Stimulated activated CD8-positive, alpha-beta memory T cell treated with anti-CD3 and anti-CD28 coated beads, Interleukin-2, amount 100 ng/mL, for 1 hour (primary cell): ENCODE results near the gene CELF2.

Experiments
- DNase-seq, 2 donors: peaks; one replicate each; pipeline ENCODE4 v3.0.0-alpha.2; 2020; ENCODE audit warnings: low read depth in 2 of 2

CELF2 gene

GRCh38 chr10:11004144-11005077 lies 13.3 kb upstream of the CELF2 start:
- DNase-seq, result no peak

GRCh38 chr10:11005725-11006427 lies 11.8 kb upstream of the CELF2 start:
- no peak for DNase-seq

DNA sequence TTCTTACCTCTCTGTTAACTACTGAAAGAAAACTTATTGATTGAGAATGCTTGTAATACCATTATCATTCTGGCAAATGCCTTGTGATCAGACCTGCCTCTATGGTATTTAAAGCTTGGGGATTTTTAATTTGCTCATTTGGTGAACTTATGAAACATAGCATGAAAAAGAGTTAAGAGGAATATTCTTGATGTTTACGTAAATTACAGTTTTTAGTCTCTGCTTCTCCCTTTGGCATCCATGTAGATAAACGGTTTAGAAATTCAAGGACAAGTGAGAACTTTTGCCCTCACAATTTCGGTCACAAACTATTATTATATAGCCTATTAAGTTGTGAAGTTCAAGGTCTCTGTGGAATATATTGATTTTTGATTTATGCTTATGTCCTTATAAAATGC lies 11.2 kb upstream of the CELF2 start:
- no peak for DNase-seq

DNA sequence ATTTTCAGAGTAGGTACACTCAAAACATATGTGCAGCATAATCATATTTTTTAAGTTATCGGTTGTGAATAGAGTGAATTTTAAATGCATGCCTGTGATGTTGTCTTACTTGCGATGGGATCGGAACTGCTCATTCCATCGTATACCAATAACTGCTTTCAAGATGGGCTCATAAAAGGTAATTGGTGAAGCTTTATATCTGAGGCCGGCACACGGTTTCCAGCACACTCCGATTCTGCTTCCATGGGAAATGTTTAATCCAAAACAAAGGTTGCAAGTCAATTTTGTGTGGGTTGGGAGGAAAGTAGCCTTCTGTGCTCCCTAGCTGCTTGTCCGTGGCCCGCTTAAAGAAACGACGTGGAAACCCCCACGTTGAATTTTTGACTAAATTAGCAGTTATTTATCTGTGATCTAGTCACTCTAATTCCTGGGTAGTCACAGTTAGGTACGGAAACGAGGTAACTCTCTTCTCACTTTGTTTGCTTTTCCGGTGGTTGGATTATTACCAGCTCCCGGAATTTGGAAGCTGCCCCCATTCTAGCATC lies 10.1 kb upstream of the CELF2 start:
- DNase-seq, result no peak

DNA sequence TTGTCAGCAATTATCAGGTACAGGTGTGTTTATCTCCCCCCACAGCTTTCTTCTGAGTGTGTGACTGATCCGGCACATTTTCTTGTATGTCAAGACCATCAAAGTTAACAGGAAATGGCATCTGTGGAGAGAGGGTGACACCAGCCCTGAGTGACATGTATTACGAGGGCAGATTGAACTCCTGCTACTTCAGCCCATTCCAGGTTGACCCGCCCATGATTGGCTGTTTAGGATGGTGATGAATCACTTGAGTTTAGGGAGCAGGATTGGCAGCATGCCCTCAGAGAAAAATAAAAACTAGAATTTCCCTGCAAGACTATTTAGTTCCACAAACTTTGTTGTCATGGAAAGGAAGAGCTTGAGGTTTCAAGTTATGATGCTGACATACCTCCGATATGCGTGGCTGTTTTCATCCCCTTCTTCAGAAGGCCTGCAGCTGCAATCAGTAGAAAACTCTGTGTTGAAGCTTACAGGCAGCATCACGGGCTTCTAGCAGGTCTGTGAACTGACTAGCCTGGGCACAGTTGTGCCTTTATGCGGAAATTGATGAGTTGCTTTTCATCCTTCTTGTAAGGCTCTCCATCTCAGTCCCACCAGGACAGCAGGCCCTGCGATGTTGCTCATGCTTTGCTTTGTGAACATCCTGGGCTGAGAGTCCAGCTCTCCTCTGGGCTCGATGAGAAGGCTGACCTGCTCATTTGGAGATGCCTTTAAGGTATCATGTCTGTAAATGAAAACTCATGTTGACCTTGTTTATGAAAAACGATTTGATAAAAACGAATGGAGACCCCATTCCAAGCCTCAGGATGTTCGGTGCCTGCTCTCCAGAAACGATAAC lies 8.0 kb upstream of the CELF2 start:
- no peak for DNase-seq

DNA sequence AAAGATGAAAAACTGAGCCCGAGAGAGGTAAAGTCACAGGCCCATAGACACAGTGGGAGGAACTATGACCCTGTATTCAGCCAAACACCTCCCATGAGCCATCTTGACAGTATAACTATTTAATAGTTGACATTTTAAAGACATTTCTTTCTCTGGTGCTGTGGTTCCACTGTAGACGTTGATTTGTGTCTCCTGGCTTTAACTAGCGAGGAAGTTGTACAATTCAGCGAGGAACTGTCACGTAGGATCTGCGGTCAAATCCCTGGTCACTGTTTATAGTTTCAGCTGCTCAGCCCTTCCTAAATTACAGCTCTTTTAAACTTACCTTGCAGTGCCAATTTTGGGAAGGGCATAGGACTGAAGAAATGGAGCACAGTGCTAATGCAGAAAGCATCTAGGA lies 7.1 kb upstream of the CELF2 start:
- no peak for DNase-seq

DNA sequence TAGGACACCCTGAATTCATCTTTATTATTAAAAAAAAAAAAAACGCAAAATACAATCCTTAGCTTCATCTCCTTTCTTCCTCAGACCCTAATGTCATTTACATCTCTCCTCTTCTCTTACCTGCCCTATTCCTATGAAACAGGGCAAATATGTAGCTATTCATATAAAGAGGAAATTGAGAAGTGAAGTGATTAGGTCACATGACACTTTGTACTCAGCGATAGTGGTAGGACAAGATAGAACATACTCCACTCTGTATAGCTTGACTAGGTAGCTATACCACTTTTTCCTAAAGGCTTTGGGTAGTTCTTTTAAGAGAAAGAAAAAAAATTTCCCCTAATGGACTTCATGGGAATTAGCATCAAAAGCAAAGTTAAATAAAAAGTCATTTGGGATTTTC lies 6.2 kb upstream of the CELF2 start:
- DNase-seq, result no peak

GRCh38 chr10:11011984-11012383 lies 5.7 kb upstream of the CELF2 start:
- no peak for DNase-seq

- DNase-seq, result no peak
These were observed 5.0 kb upstream of the CELF2 start for GRCh38 chr10:11012421-11013295.

DNA sequence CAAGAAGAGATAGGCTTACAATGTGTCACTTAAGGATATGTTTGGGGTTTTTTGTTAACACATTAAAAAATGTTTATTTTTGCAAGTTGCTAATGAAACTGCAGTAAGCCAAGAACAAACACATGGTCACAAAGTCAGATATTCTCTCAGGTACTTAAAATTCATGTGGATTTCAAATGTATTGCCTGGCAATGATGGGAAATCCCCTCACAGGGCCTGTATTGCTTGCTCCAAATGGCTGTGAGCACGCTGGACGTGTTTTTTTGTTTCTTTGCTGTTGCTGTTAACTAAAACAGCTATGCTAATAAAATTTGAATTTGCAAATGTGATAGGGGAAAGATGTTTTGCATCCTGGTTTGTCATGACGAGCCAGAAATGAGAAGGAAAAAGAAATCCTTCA lies 3.8 kb upstream of the CELF2 start:
- DNase-seq, result no peak

GRCh38 chr10:11014671-11015445 lies 2.8 kb upstream of the CELF2 start:
- DNase-seq, result no peak

DNA sequence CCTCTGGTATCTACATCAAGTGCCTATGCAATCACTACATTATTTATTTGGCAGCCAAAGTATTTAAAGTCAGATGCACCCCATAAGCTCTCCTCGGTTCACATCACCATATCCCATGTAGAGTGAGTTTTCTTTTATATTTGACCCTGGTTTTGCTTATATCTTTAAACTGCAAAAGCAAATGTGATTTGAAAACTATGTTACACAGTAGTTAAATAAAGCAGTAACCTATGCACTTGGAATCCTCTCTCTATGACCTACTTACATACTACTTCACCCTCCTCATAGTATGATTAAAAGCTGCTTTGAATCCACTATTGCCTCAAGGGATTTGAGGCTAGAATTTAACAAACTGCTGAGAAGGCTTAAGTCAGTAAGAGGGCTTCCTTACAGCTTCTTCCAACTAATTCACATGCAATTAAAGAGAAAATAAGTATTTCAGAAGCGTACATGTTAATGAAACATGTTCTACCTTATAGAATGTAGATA lies 2.2 kb upstream of the CELF2 start:
- DNase-seq, result no peak

DNA sequence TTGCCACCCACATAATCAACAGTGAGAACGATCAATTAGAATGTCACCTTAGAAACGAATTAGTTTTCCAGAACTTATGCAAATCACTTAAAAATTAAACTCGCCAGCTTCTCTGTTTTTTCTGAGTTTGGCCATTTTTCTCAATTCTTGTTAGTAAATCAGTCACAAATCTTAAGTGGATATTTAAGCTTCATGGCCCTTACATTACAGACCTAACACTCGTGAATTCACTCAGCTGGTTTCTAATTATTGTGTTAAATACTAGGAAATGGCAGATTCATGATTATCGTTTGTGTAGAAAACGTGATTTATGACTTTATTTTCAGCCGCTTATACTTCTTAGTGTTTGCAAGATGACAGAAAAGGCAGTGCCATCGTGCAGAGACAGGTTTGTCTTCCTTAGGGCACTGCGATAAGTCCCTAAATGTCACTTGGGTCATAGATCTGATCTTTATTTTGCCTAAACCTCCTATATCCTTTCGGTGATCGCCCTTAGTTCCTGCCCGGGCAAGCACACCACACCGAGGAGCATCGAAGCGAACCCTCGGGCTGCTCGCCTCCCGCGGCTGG lies 587 bp upstream of the CELF2 start:
- DNase-seq, result no peak

DNA sequence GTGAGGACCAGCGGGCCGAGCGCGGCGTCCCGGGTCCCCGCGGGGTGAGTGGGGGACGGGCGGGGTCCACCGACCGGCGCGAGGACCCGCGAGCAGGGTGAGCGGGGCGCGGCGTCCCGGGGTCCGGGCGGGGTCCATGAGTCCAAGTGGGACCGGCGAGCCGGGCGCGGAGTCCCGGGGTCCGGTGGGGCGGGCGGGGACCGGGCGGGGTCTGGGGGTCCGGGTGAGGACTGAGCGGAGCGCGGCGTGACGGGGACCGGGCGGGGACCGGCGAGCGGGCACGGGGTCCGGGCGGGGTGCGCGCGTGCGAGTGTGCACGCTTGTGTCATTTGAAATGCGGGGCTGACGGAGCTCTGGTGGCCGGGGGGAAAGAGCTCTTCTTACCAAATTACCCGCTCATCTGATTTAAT lies 765 bp downstream of the CELF2 start:
- DNase-seq, result no peak

DNA sequence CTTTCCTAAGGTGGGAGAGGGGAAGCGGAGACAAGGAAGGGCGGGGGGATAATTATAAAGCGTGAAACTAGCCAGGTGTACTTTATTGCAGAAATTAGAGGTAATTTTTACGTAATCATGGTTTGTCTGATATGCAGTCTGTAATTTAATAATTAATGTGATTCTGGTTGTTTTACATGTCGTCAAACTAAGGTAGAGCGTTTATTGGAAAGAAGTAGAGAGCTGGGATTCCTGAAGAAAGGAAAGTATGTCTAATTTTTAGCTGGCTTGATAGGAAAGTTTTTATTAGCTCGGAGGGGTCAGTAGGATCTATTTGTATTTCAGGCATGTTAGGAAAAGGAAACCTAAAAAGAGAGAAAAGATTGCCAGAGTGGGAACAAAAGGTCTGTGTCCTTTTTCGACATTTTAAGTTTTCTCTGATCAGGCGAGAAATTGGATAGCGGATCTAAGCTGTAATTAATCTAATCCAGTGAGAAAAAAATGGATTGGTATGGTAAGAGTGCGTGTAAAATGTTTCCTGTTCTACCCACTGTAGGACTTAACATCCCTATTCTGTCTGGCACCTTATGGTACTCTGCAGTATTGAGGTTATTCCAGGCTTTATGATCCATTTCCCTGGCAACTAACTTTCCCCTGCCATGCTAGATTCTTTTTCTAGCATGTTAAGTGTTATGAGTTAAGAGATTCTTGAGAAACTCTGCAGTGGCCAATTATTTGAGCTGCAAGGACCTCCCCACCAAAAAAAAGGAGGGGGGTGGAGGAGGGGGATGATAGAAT lies 1.4 kb downstream of the CELF2 start:
- DNase-seq, result no peak

DNA sequence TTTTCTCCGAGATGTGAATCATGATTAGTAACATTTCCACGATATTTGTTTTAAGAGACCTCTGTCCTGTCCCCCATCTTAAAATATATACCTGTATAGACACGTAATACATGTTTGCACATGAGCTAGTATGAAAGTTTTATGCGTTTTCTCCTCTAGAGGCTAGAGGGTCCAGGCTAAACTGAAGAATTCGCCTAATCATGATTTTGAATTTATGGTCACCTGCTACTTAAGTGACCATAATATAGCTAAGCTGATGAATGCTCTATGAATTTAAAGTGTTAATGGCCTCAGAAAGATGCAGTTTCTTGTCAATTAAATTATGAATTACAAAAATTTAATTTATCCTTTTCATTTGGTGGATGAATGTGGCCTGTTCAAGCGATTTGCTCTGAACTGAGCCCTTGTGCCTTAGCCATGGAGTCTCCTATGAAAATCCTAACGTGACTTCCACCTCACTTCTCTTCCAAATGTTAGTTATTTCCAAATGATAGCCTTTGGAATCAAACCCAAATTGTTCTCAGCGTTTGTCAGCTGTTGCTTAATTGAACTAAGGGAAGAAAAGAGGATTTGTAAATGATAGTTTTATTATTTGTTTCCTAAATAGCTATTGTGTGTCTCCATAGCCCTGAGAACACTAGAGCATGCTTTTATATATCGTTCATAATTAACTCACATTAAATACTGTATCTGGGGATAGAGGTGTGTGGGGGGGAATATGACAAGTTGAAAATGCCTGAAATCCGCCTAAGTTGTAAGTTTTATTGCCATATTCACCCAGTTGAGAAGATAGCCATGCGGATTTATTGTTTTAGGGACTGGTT lies 2.3 kb downstream of the CELF2 start:
- DNase-seq, result no peak

GRCh38 chr10:11020548-11020942 lies 2.9 kb downstream of the CELF2 start:
- no peak for DNase-seq

DNA sequence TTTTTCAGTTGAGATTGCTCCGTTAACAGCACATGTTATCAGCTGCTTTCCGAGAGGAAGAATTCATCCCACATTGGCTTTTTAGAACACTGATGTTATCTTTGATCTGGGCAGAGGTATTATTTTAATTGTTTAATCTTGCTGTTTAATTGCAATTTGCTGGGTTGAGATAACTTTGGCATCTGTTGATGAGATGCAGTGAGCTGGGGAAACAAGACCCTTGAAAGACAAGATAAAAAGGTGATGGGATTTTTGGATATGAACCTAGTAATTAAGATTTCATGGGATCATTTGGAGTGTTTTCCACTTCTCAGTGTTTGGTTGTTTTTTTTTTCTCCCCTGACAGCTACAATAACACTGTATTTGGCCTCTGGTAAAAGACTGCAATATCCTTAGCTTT lies 4.5 kb downstream of the CELF2 start:
- DNase-seq, result no peak
